ENCODE data around the gene SH2D2A. TPM values are rescaled to one million over a fixed set of nuclear protein-coding genes. Genes with fewer than 3 reads are reported as not detected.

SH2D2A gene
- total RNA-seq (17.9 TPM), polyA plus RNA-seq (44.8 TPM)
- long read RNA-seq, donor 1 = 0 reads
- long read RNA-seq, donor 2, transcript SH2D2A-202 (9 exons, 1,658 nt) = major isoform, 12 of 32 reads
- long read RNA-seq, donor 2, partial matches to known transcripts = 12 of 32 reads
- long read RNA-seq, donor 2, other reads (novel, unspliced or antisense) = 0 of 32 reads
- long read RNA-seq, donor 3, partial matches to known transcripts = 7 of 12 reads
- long read RNA-seq, donor 3, other reads (novel, unspliced or antisense) = 0 of 12 reads
- long read RNA-seq, donor 4, partial matches to known transcripts = 6 of 9 reads
- long read RNA-seq, donor 4, other reads (novel, unspliced or antisense) = 0 of 9 reads
- long read RNA-seq, donor 5, partial matches to known transcripts = 10 of 18 reads
- long read RNA-seq, donor 5, other reads (novel, unspliced or antisense) = 0 of 18 reads
- long read RNA-seq, donor 6, partial matches to known transcripts = 0 of 4 reads
- long read RNA-seq, donor 6, other reads (novel, unspliced or antisense) = 0 of 4 reads
- long read RNA-seq, donor 7, transcript SH2D2A-202 (9 exons, 1,658 nt) = major isoform, 5 of 13 reads
- long read RNA-seq, donor 7, partial matches to known transcripts = 6 of 13 reads
- long read RNA-seq, donor 7, other reads (novel, unspliced or antisense) = 0 of 13 reads
- long read RNA-seq, donor 8, partial matches to known transcripts = 0 of 5 reads
- long read RNA-seq, donor 8, other reads (novel, unspliced or antisense) = 0 of 5 reads
- long read RNA-seq, donor 9, partial matches to known transcripts = 0 of 4 reads
- long read RNA-seq, donor 9, other reads (novel, unspliced or antisense) = 0 of 4 reads
- long read RNA-seq, donor 10, partial matches to known transcripts = 6 of 8 reads
- long read RNA-seq, donor 10, other reads (novel, unspliced or antisense) = 0 of 8 reads

DNA sequence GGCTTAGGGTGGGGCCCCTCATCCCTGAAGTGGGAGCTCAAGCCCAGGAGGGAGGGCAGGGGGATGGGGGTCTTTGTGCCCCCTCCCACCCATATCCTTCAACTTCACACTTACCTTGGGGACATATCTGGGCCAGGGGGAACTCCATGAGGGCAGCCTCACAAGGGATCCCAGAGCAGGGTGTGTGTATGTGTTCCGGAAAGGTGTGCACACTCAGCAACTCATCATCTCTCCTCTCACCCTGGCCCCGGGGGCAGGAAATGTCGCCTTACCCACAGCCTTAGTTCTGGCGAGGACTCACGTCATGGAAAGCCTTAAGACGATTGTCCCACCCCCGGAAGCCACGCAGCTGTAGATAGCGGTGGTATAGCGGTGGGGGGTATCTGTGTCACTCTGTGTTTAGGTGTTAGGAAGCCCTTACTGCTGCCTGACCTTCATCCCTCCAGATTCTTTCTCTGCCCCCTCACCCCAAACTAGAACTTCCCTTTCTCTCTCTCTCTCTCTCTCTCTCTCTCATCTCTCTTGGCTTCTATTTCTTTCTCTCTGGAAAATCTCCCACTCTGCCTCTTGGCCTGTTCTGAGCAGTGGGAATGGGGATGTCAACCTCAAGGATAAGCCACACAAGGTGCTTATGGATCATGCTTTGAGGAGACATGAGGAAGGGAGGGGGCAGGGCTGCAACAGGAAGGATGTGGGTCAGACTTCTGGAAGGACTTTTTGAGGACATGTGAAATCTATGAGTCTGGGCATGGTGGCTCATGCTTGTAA lies at the start of gene SH2D2A:
Gene SH2D2A (minus strand): TSS at position 288 of the 768 bp plus-strand sequence. CDS start 140 bp downstream, at position 148.
- DNase-seq (ENCODE audit: low read depth in 6 of 9, low spot score in 9 of 9) = peak; percentile 84 to 99 (median 97)
- WGBS = 1% methylated on average over 10 of the region's 10 CpGs
- Histone ChIP-seq H3K27me3 (ENCODE audit: control insufficient read depth in 2 of 2, insufficient read depth in 1 of 2, low read length in 1 of 2) (no peaks in the 10 kb centered on the region), H3K4me3 (ENCODE audit: low read length in 2 of 2) (peak within 1 kb of the TSS; percentile 64 to 71), H3K4me1 (ENCODE audit: control insufficient read depth in 2 of 2, insufficient read depth in 2 of 2, low read length in 2 of 2) (peaks cover 29 to 47% of the 10 kb centered on the region in 2 donors), H3K36me3 (ENCODE audit: control insufficient read depth in 2 of 2, insufficient read depth in 2 of 2, low read length in 1 of 2) (peaks cover 13 to 14% of the 10 kb centered on the region in 2 donors), H3K9me3 (ENCODE audit: control insufficient read depth in 2 of 2, insufficient read depth in 1 of 2, low read length in 1 of 2) (no peaks in the 10 kb centered on the region), H3K27ac (ENCODE audit: low read depth in 1 of 2, low read length in 1 of 2) (peak within 1 kb of the TSS; percentile 93 to 98)

GRCh38 chr1:156865865-156866248 lies 49.2 kb upstream of the SH2D2A start:
- no peak overlapping the region for H3K27ac ChIP-seq (ENCODE audit: low read depth in 1 of 2, low read length in 1 of 2)
- peaks cover 0 to 3% of the 10 kb centered on the region in 2 donors for H3K36me3 ChIP-seq (ENCODE audit: control insufficient read depth in 2 of 2, insufficient read depth in 2 of 2, low read length in 1 of 2)
- no peak overlapping the region for H3K4me3 ChIP-seq (ENCODE audit: low read length in 2 of 2)
- peaks cover 0 to 7% of the 10 kb centered on the region in 2 donors for H3K9me3 ChIP-seq (ENCODE audit: control insufficient read depth in 2 of 2, insufficient read depth in 1 of 2, low read length in 1 of 2)
- peaks cover 20 to 76% of the 10 kb centered on the region in 2 donors for H3K27me3 ChIP-seq (ENCODE audit: control insufficient read depth in 2 of 2, insufficient read depth in 1 of 2, low read length in 1 of 2)
- WGBS = 92% methylated on average over 4 of the region's 4 CpGs
- no peak for DNase-seq (ENCODE audit: low read depth in 6 of 9, low spot score in 9 of 9)
- peaks cover 3 to 34% of the 10 kb centered on the region in 2 donors for H3K4me1 ChIP-seq (ENCODE audit: control insufficient read depth in 2 of 2, insufficient read depth in 2 of 2, low read length in 2 of 2)

DNA sequence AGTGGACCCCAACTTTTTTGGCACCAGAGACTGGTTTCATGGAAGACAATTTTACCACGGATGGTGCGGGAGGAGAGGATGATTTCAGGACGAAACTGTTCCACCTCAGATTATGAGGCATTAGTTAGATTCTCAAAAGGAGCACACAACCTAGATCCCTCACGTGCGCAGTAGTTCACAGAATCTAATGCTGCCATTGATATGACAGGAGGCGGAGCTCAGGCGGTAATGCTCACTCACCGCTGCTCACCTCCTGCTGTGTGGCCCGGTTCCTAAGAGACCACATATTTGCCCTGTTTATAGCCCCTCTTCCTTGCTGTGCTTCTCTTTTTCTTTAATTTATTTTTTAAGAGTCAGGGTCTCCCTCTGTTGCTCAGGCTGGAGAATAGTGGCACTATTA lies 48.6 kb upstream of the SH2D2A start:
- H3K27me3 ChIP-seq (ENCODE audit: control insufficient read depth in 2 of 2, insufficient read depth in 1 of 2, low read length in 1 of 2) = peaks cover 24 to 78% of the 10 kb centered on the region in 2 donors
- 92% methylated on average over 9 of the region's 9 CpGs for WGBS
- peaks cover 0 to 3% of the 10 kb centered on the region in 2 donors for H3K36me3 ChIP-seq (ENCODE audit: control insufficient read depth in 2 of 2, insufficient read depth in 2 of 2, low read length in 1 of 2)

DNA sequence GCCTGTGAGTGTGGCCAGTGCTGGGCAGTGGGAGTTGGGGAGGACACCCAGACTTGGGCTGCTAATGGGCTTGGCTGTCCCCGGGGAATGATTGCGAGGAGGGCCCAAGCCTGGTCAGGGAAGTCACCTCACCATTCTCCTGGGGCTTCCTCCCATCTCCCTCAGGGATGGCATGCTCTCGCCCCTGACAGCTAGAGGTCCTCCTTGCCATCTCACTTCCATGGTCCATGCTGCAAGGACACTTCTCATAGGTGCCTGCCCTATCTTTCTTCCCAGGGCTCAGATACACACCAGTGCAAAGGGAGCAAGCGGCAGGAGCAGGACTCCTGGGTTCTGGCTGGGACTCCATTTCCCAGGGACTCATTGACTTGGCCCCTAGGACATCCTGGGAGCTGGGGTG lies 48.1 kb upstream of the SH2D2A start:
- H3K27me3 ChIP-seq (ENCODE audit: control insufficient read depth in 2 of 2, insufficient read depth in 1 of 2, low read length in 1 of 2) = peaks cover 29 to 80% of the 10 kb centered on the region in 2 donors
- H3K36me3 ChIP-seq (ENCODE audit: control insufficient read depth in 2 of 2, insufficient read depth in 2 of 2, low read length in 1 of 2) = peaks cover 0 to 3% of the 10 kb centered on the region in 2 donors
- H3K27ac ChIP-seq (ENCODE audit: low read depth in 1 of 2, low read length in 1 of 2) = no peak overlapping the region
- H3K4me1 ChIP-seq (ENCODE audit: control insufficient read depth in 2 of 2, insufficient read depth in 2 of 2, low read length in 2 of 2) = peaks cover 8 to 42% of the 10 kb centered on the region in 2 donors
- H3K9me3 ChIP-seq (ENCODE audit: control insufficient read depth in 2 of 2, insufficient read depth in 1 of 2, low read length in 1 of 2) = peaks cover 0 to 11% of the 10 kb centered on the region in 2 donors
- no peak for DNase-seq (ENCODE audit: low read depth in 6 of 9, low spot score in 9 of 9)
- 97% methylated on average over 4 of the region's 4 CpGs for WGBS
- no peak overlapping the region for H3K4me3 ChIP-seq (ENCODE audit: low read length in 2 of 2)

More for the DNA sequence above, 48.6 kb upstream of the SH2D2A start:
- Histone ChIP-seq H3K4me3 (ENCODE audit: low read length in 2 of 2) (no peak overlapping the region), H3K4me1 (ENCODE audit: control insufficient read depth in 2 of 2, insufficient read depth in 2 of 2, low read length in 2 of 2) (peaks cover 3 to 38% of the 10 kb centered on the region in 2 donors), H3K9me3 (ENCODE audit: control insufficient read depth in 2 of 2, insufficient read depth in 1 of 2, low read length in 1 of 2) (peaks cover 0 to 10% of the 10 kb centered on the region in 2 donors), H3K27ac (ENCODE audit: low read depth in 1 of 2, low read length in 1 of 2) (no peak overlapping the region)
- DNase-seq (ENCODE audit: low read depth in 6 of 9, low spot score in 9 of 9) = no peak

GRCh38 chr1:156863631-156864030 lies 47.0 kb upstream of the SH2D2A start:
- Histone ChIP-seq H3K27me3 (ENCODE audit: control insufficient read depth in 2 of 2, insufficient read depth in 1 of 2, low read length in 1 of 2) (peaks cover 41 to 87% of the 10 kb centered on the region in 2 donors), H3K27ac (ENCODE audit: low read depth in 1 of 2, low read length in 1 of 2) (no peak overlapping the region)
- 94% methylated on average over 7 of the region's 7 CpGs for WGBS

GRCh38 chr1:156862997-156863599 lies 46.5 kb upstream of the SH2D2A start:
- WGBS = 68% methylated on average over 10 of the region's 10 CpGs
- Histone ChIP-seq H3K27me3 (ENCODE audit: control insufficient read depth in 2 of 2, insufficient read depth in 1 of 2, low read length in 1 of 2) (peaks cover 46 to 87% of the 10 kb centered on the region in 2 donors), H3K4me1 (ENCODE audit: control insufficient read depth in 2 of 2, insufficient read depth in 2 of 2, low read length in 2 of 2) (peaks cover 9 to 42% of the 10 kb centered on the region in 2 donors), H3K36me3 (ENCODE audit: control insufficient read depth in 2 of 2, insufficient read depth in 2 of 2, low read length in 1 of 2) (peaks cover 0 to 3% of the 10 kb centered on the region in 2 donors), H3K4me3 (ENCODE audit: low read length in 2 of 2) (no peak overlapping the region), H3K27ac (ENCODE audit: low read depth in 1 of 2, low read length in 1 of 2) (no peak overlapping the region), H3K9me3 (ENCODE audit: control insufficient read depth in 2 of 2, insufficient read depth in 1 of 2, low read length in 1 of 2) (peaks cover 0 to 11% of the 10 kb centered on the region in 2 donors)
- DNase-seq (ENCODE audit: low read depth in 6 of 9, low spot score in 9 of 9) = no peak

More at GRCh38 chr1:156863631-156864030, 47.0 kb upstream of the SH2D2A start:
- Histone ChIP-seq H3K36me3 (ENCODE audit: control insufficient read depth in 2 of 2, insufficient read depth in 2 of 2, low read length in 1 of 2) (peaks cover 0 to 3% of the 10 kb centered on the region in 2 donors), H3K9me3 (ENCODE audit: control insufficient read depth in 2 of 2, insufficient read depth in 1 of 2, low read length in 1 of 2) (peaks cover 0 to 11% of the 10 kb centered on the region in 2 donors), H3K4me3 (ENCODE audit: low read length in 2 of 2) (no peak overlapping the region), H3K4me1 (ENCODE audit: control insufficient read depth in 2 of 2, insufficient read depth in 2 of 2, low read length in 2 of 2) (peaks cover 9 to 42% of the 10 kb centered on the region in 2 donors)
- DNase-seq (ENCODE audit: low read depth in 6 of 9, low spot score in 9 of 9) = no peak

- peaks cover 0 to 11% of the 10 kb centered on the region in 2 donors for H3K9me3 ChIP-seq (ENCODE audit: control insufficient read depth in 2 of 2, insufficient read depth in 1 of 2, low read length in 1 of 2)
- no peak for DNase-seq (ENCODE audit: low read depth in 6 of 9, low spot score in 9 of 9)
- no peak overlapping the region for H3K27ac ChIP-seq (ENCODE audit: low read depth in 1 of 2, low read length in 1 of 2)
- H3K27me3 ChIP-seq (ENCODE audit: control insufficient read depth in 2 of 2, insufficient read depth in 1 of 2, low read length in 1 of 2) = peaks cover 51 to 89% of the 10 kb centered on the region in 2 donors
- WGBS = 94% methylated on average over 6 of the region's 6 CpGs
- H3K4me3 ChIP-seq (ENCODE audit: low read length in 2 of 2) = no peak overlapping the region
- peaks cover 0 to 3% of the 10 kb centered on the region in 2 donors for H3K36me3 ChIP-seq (ENCODE audit: control insufficient read depth in 2 of 2, insufficient read depth in 2 of 2, low read length in 1 of 2)
- H3K4me1 ChIP-seq (ENCODE audit: control insufficient read depth in 2 of 2, insufficient read depth in 2 of 2, low read length in 2 of 2) = peaks cover 9 to 42% of the 10 kb centered on the region in 2 donors
Observed at GRCh38 chr1:156862584-156862983, 45.9 kb upstream of the SH2D2A start.
